ENCODE data around the gene PRDM5. TPM values are rescaled to one million over a fixed set of nuclear protein-coding genes. Genes with fewer than 3 reads are reported as not detected.

PRDM5 gene
- total RNA-seq, 2 donors from 2014 or later = 9.6 to 36.3 TPM

GRCh38 chr4:120839334-120839973 is 83.1 kb downstream of the PRDM5 start:
- H3K9me3 ChIP-seq = no peaks in the 10 kb centered on the region
- ATAC-seq (no peak), DNase-seq (no peak)
- intact Hi-C loops (cut with DNase I) = no loop called here
- no peak overlapping the region for H3K4me3 ChIP-seq
- H3K27me3 ChIP-seq = no peaks in the 10 kb centered on the region
- no peak overlapping the region for H3K27ac ChIP-seq
- H3K4me1 ChIP-seq = peaks cover 9% of the 10 kb centered on the region
- WGBS, 2 donors = 88 to 100% methylated on average over 3 to 8 of the region's 8 CpGs
- H3K36me3 ChIP-seq (replicated peaks in 1 of 2; ENCODE audit: insufficient read depth in 1 of 2, low read depth in 2 of 2) = no peaks in the 10 kb centered on the region
- no peak for TF ChIP-seq POLR2A (IDR thresholded peaks at IDR 0.05)
- no peak for TF ChIP-seq CTCF (IDR thresholded peaks at IDR 0.05)

DNA sequence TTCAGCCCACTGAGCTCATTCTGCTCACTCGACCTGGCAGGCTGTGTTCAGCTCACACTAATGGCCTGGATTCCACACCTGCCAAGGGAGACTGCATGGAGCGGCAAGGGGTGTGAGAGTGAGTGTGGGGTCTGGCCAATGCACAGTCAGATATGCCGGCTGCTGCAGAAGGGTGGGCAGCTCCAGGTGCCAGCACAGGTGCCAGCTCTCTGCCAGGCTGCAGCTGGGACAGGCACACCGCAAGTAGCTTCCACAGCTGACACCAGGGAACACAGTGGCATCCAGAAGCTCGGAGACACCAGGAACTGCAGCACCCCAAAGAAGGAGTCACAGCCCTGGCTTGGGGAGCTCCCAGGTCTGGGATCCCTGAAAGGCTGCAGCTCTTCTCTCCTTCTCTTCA is 83.7 kb downstream of the PRDM5 start:
- no peaks in the 10 kb centered on the region for H3K9me3 ChIP-seq
- H3K4me3 ChIP-seq = no peak overlapping the region
- DNase-seq (no peak), ATAC-seq (no peak)
- no peak for TF ChIP-seq CTCF (IDR thresholded peaks at IDR 0.05)
- TF ChIP-seq POLR2A (IDR thresholded peaks at IDR 0.05) = no peak
- intact Hi-C loops (cut with DNase I) = no loop called here
- no peaks in the 10 kb centered on the region for H3K36me3 ChIP-seq (replicated peaks in 1 of 2; ENCODE audit: insufficient read depth in 1 of 2, low read depth in 2 of 2)
- WGBS, 2 donors = 95% methylated on average over 5 of the region's 5 CpGs; no CpG with 5 or more reads in 1 of the 2 donors
- no peaks in the 10 kb centered on the region for H3K27me3 ChIP-seq
- no peak overlapping the region for H3K27ac ChIP-seq
- H3K4me1 ChIP-seq = peaks cover 9% of the 10 kb centered on the region

DNA sequence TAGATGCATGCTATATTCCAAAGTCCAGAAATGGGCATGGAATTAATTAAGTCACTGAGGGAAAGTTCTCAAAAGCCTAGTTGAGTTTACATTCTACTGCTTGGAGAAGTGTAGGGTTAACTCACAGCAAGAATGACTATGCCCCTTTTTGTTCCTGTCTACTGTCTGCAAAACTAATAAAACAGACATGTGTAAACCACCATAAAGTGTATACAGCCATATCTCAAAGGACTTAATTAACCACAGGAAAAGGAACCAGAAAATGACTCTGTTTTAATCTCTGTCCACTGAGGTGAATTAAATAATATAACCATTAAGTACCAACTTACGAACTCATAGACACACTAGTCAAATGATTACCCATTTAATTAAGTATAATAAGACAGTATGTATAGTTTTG is 84.9 kb downstream of the PRDM5 start:
- no peak overlapping the region for H3K27ac ChIP-seq
- intact Hi-C loops (cut with DNase I) = no loop called here
- H3K9me3 ChIP-seq = no peaks in the 10 kb centered on the region
- H3K36me3 ChIP-seq (replicated peaks in 1 of 2; ENCODE audit: insufficient read depth in 1 of 2, low read depth in 2 of 2) = no peaks in the 10 kb centered on the region
- H3K4me3 ChIP-seq = no peak overlapping the region
- ATAC-seq = no peak
- WGBS, 2 donors = 93 to 94% methylated on average over 1 of the region's 1 CpG
- H3K4me1 ChIP-seq = peaks cover 9% of the 10 kb centered on the region
- DNase-seq = no peak
- no peak for TF ChIP-seq POLR2A (IDR thresholded peaks at IDR 0.05)
- no peaks in the 10 kb centered on the region for H3K27me3 ChIP-seq

GRCh38 chr4:120835342-120835741 is 87.2 kb downstream of the PRDM5 start:
- no peak for DNase-seq
- intact Hi-C loops (cut with DNase I) = no loop called here
- Histone ChIP-seq H3K27ac (no peak overlapping the region), H3K4me1 (peaks cover under 1% of the 10 kb centered on the region), H3K9me3 (no peaks in the 10 kb centered on the region), H3K4me3 (no peak overlapping the region), H3K36me3 (replicated peaks in 1 of 2; ENCODE audit: insufficient read depth in 1 of 2, low read depth in 2 of 2) (no peaks in the 10 kb centered on the region), H3K27me3 (no peaks in the 10 kb centered on the region)
- TF ChIP-seq CTCF (IDR thresholded peaks at IDR 0.05) (no peak), POLR2A (IDR thresholded peaks at IDR 0.05) (no peak)
- WGBS, 2 donors = 92 to 96% methylated on average over 1 of the region's 1 CpG
- no peak for ATAC-seq

- 66 to 70% methylated on average over 7 of the region's 7 CpGs for WGBS, 2 donors
- intact Hi-C loops (cut with DNase I) = no loop called here
Observed at GRCh38 chr4:120830204-120830603, 92.3 kb downstream of the PRDM5 start.

More at GRCh38 chr4:120830204-120830603, 92.3 kb downstream of the PRDM5 start:
- no peaks in the 10 kb centered on the region for H3K9me3 ChIP-seq
- ATAC-seq (no peak), DNase-seq (peak in 1 of 4 donors; percentile 5)
- no peaks in the 10 kb centered on the region for H3K27me3 ChIP-seq
- no peak overlapping the region for H3K4me3 ChIP-seq
- peaks cover 15% of the 10 kb centered on the region for H3K4me1 ChIP-seq
- no peak for TF ChIP-seq CTCF (IDR thresholded peaks at IDR 0.05)
- TF ChIP-seq POLR2A (IDR thresholded peaks at IDR 0.05) = no peak
- H3K27ac ChIP-seq = no peak overlapping the region
- no peaks in the 10 kb centered on the region for H3K36me3 ChIP-seq (replicated peaks in 1 of 2; ENCODE audit: insufficient read depth in 1 of 2, low read depth in 2 of 2)

Measured in body of pancreas (tissue), 4 donors.